Activated naive CD8-positive, alpha-beta T cell (primary cell): ENCODE measurements around the gene DUSP3.

Experiments
- H3K27ac Mint-ChIP-seq: one replicate; pipeline ENCODE4 v1.8.0; 2021; ENCODE audit warnings: mixed read lengths
- H3K27me3 Mint-ChIP-seq: one replicate; pipeline ENCODE4 v1.8.0; 2021; ENCODE audit warnings: mixed read lengths
- H3K36me3 Mint-ChIP-seq: one replicate; pipeline ENCODE4 v1.8.0; 2021; ENCODE audit warnings: mixed read lengths
- H3K4me1 Mint-ChIP-seq: one replicate; pipeline ENCODE4 v1.8.0; 2021; ENCODE audit warnings: low read depth, mixed read lengths
- H3K4me3 Mint-ChIP-seq: one replicate; pipeline ENCODE4 v1.8.0; 2021; ENCODE audit warnings: mild to moderate bottlenecking, mixed read lengths
- H3K9me3 Mint-ChIP-seq: one replicate; pipeline ENCODE4 v1.8.0; 2021; ENCODE audit warnings: low read depth, mixed read lengths

Gene DUSP3

DNA sequence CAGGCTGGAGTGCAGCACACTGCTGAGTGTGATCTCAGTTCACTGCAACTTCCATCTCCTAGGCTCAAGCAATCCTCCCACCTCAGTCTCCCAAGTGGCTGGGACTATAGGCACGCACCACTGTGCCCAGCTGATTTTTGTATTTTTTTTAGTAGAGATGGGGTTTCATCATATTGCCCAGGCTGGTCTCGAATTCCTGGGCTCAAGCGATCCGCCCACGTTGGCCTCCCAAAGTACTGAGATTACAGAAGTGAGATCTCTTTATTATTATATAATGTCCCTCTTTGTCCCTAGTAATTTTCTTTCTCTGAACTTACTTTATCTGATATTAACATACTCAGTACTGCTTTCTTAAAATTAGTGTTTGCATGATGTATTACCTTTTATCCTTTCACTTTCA is 9.8 kb upstream of the DUSP3 start:
- Mint-ChIP-seq H3K4me3 (no peak overlapping the region), H3K9me3 (no peaks in the 10 kb centered on the region), H3K36me3 (no peaks in the 10 kb centered on the region), H3K27me3 (peaks cover 2% of the 10 kb centered on the region), H3K27ac (no peak overlapping the region), H3K4me1 (no peaks in the 10 kb centered on the region)

DNA sequence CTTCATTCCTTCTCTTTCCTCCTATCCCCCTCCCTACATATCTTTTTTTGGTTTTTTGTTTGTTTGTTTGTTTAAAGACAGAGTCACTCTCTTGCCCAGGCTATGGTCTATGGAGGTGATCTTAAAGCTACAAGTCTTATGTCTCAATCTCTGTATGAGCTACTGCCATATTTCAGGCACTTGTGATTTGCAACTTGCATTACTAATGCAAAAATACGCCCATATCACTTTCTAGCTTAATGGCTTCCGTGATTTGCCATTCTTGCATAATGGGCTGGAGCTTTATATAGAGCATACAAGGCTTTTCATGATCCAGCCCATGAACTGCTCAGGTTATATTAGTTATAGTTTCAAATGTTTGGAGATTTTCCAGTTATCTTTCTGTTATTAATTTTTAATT is 9.0 kb upstream of the DUSP3 start:
- H3K4me3 Mint-ChIP-seq: no peak overlapping the region
- peaks cover 7% of the 10 kb centered on the region for H3K27me3 Mint-ChIP-seq
- H3K4me1 Mint-ChIP-seq: no peaks in the 10 kb centered on the region
- no peaks in the 10 kb centered on the region for H3K36me3 Mint-ChIP-seq
- H3K27ac Mint-ChIP-seq: no peak overlapping the region
- H3K9me3 Mint-ChIP-seq: no peaks in the 10 kb centered on the region

DNA sequence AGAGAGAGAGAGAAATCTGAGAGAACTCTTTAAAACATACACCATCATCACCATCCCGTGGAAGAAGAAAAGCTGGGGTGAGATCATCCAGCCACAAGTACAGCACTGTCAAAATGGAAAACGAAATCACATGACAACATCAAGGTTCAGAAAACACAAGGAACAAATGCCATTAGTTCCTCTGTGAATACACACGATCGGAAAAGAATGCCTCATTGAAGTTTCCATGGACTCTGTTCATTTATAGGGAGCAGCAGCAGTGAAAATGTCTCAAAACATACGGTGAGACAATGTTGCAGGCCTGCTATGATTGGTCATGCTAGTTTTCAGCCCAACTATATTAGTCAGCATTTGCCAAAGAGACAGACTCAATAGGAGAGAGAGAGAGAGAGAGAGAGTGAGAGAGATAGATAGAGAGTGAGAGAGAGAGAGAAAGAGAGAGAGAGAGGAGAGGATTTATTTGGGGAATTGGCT is 5.9 kb upstream of the DUSP3 start:
- Mint-ChIP-seq H3K27ac (no peak overlapping the region), H3K36me3 (no peaks in the 10 kb centered on the region), H3K27me3 (peaks cover 17% of the 10 kb centered on the region), H3K4me3 (no peak overlapping the region), H3K9me3 (no peaks in the 10 kb centered on the region), H3K4me1 (peaks cover 2% of the 10 kb centered on the region)

DNA sequence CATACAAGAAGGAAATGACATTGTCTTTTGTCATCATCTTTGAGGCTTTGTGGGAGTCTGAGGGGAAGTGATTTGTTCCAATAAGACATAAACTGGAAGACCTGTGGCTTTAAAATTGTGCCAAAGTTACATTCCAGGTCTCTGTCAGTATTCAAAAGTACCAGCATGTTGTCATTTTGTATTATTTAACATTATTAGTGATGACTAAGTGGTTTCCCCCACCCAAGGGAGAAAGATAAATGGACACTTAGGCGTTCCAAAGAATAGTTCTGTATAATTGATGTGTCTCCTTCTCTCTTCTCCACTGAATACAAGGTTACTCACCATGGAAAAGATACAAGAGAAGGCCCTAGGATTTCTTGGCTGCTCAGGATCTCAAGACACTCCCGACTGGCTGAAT is 5.3 kb upstream of the DUSP3 start:
- Mint-ChIP-seq H3K4me1 (peaks cover 7% of the 10 kb centered on the region), H3K4me3 (no peak overlapping the region), H3K36me3 (no peaks in the 10 kb centered on the region), H3K27ac (no peak overlapping the region), H3K27me3 (peaks cover 18% of the 10 kb centered on the region), H3K9me3 (no peaks in the 10 kb centered on the region)

DNA sequence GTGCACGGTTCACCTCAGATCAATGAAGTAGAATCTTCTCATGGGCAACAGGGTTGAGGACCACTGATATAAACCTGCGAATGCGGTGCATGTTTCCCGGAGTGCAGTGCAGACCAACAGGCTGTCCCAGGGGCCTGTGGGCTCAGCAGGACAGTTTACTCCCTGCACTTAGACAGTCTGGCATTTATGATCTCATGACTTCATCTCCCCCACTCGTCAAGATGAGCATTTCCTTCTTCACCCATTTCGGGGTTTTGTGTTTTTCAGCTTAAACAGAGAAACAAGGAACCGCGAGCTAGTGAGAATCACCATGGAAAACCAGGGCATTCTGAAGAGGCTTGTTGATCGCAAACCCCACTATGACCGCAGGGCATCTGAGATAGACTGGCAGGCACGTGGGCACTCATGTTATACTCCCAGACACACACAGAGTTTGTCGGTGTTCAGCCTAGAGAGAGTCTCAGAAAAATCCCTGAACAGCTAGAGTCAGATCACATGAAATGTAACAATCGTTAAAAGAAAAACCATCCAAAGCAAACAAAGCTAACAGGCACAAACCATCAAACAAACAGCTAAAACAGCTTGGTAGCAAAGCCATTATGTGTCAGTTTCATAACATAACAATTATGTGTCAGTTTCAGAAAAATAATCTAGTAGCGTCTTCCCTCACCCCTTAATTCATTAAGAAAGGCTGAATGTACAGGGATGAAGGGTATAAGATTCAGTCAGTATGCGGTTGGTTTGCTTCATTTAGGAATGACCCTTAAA is 4.3 kb upstream of the DUSP3 start:
- no peak overlapping the region for H3K27ac Mint-ChIP-seq
- H3K4me1 Mint-ChIP-seq: peaks cover 9% of the 10 kb centered on the region
- H3K27me3 Mint-ChIP-seq: peaks cover 18% of the 10 kb centered on the region
- H3K4me3 Mint-ChIP-seq: no peak overlapping the region
- no peaks in the 10 kb centered on the region for H3K9me3 Mint-ChIP-seq
- H3K36me3 Mint-ChIP-seq: no peaks in the 10 kb centered on the region

DNA sequence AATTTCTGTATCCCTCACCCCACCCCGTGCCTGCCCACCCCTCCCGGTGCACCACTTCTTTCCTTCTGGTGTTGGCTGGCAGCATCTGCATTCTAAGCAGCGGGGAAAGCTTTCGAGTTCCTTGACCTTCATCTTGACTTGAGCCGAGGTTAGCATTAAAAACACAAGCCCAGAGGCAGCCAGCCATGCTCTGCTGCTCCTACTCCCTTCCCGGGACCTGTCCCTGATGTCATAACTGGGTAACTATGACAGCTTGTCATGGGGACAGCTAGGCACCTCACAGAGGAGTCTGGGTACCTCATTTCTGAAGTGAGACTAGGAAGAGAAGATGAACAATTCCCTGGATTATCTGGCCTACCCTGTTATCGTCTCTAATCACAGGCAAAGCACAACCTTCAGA is 1.4 kb upstream of the DUSP3 start, which contains the start of gene CFAP97D1:
TSS of gene CFAP97D1 (plus strand) at position 301 of the 400 bp plus-strand sequence. CDS start at position 329, 28 bp downstream.
- Mint-ChIP-seq H3K27ac (no peak within 1 kb of the TSS), H3K27me3 (peaks cover 18% of the 10 kb centered on the region), H3K4me1 (peaks cover 10% of the 10 kb centered on the region), H3K9me3 (no peaks in the 10 kb centered on the region), H3K36me3 (no peaks in the 10 kb centered on the region), H3K4me3 (peak within 1 kb of the TSS; percentile 81)

DNA sequence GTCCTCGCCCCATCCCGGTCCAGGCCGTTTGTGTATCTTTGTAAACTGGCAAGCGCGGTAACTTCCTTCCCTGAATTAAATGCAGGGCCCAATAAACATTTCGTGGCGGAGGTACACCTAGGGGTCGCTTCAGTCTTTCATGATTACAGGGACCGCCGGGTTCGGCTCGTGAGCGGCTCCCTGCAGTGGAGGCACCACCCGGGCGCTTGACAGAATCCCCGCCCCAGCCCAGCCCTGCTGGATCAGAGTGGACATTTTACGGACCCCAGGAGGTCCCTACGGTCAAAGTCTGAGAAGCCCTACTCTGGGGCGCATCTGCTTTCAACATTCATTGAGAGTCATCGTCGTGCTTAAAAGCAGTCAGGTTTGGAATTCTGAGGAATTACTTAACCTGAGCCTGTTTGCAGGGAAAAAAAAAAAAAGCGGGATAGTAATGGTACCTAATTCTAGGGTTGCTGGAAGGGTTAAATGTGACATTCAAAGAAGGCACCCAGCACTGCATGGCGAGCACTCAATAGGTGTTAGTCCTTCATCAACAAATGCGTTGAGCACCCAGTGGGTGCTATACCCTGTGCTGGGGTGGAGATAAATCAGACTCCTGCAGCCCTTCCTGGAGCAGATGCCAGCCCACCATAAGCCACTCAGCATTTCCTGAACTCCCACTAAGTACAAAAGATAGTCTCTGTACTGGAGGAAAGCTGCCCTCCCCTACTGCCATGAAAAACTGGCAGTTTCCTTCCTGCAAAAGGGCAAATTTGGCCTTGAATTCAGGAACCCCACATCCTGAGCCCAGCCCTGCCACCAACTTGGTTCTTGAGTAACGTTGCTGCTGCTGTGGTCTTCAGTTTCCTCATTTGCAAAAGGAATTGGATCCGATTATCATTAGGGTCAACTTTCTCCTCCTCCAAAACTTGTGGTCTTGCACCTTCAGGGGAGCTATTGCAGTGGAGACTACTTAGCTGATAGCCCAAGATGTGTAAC is 658 bp upstream of the DUSP3 start:
- Mint-ChIP-seq H3K27ac (no peak overlapping the region), H3K4me1 (peaks cover 10% of the 10 kb centered on the region), H3K4me3 (peak overlapping the region; percentile 81), H3K27me3 (peaks cover 18% of the 10 kb centered on the region), H3K36me3 (no peaks in the 10 kb centered on the region), H3K9me3 (no peaks in the 10 kb centered on the region)

DNA sequence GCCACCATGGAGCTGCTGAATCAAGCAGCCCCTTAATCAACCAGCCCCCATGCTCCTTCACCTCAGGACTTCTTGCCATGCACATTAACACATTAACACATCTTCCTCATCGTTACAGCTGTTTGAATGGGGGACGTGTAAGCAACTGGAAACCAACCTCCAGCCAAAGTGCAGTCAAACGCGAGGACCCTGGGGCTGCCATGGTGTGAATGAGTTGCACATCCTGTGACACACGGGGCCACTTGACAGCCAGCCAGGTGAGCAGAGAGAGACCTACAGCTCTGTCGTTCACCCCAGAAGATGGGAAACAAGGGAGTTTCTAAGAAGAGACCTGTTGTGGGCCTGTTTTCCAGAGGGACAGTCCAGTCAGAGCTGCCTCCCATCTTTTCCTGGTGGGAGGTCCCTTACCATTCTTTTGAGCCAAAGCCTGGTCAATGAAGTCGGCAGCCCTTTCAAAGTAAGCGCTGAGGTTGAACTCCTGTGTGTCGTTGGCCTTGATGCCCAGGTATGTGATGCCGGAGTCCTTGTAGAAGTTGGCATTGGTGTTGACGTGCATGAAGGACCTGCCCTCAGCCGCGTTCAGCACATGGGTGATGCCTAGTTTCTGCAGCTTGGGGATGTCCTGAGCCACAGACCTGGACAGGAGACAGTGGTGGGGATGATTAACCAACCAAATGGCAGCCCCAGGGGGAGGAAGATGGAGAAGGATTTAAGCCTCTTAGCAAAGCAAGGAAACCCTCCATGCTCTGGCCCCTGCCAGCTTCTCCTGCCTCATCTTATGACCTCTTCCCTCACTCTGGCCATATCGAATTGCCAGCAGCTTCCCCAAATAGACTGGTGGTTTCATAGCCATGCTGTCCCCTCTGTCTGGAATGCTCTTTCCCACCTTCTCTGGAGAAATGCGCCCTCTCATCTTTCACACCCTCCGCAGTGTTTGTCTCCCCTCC is 4.2 kb downstream of the DUSP3 start:
- no peaks in the 10 kb centered on the region for H3K9me3 Mint-ChIP-seq
- H3K27me3 Mint-ChIP-seq: peaks cover 1% of the 10 kb centered on the region
- H3K27ac Mint-ChIP-seq: no peak overlapping the region
- peaks cover 10% of the 10 kb centered on the region for H3K4me1 Mint-ChIP-seq
- peaks cover 10% of the 10 kb centered on the region for H3K36me3 Mint-ChIP-seq
- H3K4me3 Mint-ChIP-seq: no peak overlapping the region

DNA sequence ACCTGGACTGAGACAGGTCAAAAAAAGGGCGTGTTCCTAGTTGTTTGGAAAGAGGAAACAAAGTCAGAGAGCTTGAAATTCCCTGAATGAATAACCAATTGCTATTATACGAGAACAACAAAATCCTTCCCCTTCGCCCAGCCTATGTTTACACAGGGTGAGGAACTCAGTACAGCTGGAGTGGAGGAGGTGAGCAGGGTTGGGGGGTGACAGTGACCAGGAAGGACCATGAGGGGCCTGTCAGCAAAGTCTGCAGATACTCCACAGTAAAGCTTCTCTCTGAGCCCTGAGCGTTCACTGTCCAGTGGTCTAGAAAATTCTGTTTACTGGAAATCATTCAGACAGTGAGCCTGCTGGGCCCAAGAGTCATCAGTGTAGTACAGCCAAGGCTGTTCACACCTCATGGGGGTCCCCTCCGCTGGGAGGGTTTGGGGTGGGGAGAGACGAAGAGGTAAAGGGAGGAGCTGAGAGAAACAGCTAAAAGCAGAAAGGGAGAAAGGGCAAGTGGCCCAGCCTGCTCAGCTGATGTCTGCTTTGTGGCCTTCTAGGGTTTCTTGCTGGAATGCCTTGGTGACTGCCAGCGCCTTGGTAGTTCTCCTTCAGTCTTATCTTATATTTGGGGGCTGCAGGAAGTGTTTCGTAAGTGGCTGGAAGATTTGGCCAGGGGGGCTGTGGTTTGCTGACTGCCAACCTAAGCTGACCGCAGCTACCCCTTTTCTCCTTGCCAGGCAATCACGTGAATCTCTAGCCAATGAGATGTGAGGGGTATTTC is 5.7 kb downstream of the DUSP3 start:
- Mint-ChIP-seq H3K27ac (no peak overlapping the region), H3K9me3 (no peaks in the 10 kb centered on the region), H3K27me3 (no peaks in the 10 kb centered on the region), H3K36me3 (peaks cover 12% of the 10 kb centered on the region), H3K4me3 (no peak overlapping the region), H3K4me1 (peaks cover 4% of the 10 kb centered on the region)

DNA sequence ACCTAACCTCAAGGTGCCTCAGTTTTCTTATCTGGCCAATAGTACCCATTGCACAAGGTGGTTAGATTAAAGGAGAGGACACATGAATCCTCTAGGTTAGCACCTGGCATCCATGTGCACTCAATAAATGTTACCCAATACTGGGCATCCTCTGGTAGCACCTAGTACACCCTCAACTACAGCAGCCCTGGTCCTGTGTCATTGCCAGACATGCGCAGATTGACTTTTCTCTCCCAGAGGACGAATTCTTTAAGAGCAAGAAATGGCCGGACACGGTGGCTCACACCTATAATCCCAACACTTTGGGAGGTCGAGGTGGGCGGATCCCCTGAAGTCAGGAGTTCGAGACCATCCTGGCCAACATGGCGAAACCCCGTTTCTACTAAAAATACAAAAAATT is 7.3 kb downstream of the DUSP3 start:
- Mint-ChIP-seq H3K27ac (no peak overlapping the region), H3K9me3 (no peaks in the 10 kb centered on the region), H3K36me3 (peaks cover 12% of the 10 kb centered on the region), H3K4me3 (no peak overlapping the region), H3K27me3 (no peaks in the 10 kb centered on the region), H3K4me1 (peaks cover 2% of the 10 kb centered on the region)

DNA sequence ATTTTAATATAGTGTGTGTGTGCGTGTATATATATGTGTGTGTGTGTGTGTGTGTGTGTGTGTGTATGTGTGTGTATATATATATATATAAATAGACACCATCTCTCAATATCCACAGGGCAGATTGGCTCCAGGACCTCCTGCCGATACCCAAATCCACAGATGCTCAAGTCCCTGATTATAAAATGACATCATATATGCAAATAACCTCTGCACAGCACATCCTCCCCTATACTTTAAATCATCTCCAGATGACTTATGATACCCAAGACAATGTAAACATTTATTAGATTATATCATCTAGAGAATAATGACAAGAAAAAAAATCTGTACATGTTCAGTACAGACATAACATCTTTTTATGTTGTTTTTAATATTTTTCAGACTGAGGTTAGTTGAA is 7.8 kb downstream of the DUSP3 start:
- H3K36me3 Mint-ChIP-seq: peaks cover 12% of the 10 kb centered on the region
- H3K4me3 Mint-ChIP-seq: no peak overlapping the region
- no peaks in the 10 kb centered on the region for H3K27me3 Mint-ChIP-seq
- H3K27ac Mint-ChIP-seq: no peak overlapping the region
- no peaks in the 10 kb centered on the region for H3K9me3 Mint-ChIP-seq
- H3K4me1 Mint-ChIP-seq: peaks cover 2% of the 10 kb centered on the region

DNA sequence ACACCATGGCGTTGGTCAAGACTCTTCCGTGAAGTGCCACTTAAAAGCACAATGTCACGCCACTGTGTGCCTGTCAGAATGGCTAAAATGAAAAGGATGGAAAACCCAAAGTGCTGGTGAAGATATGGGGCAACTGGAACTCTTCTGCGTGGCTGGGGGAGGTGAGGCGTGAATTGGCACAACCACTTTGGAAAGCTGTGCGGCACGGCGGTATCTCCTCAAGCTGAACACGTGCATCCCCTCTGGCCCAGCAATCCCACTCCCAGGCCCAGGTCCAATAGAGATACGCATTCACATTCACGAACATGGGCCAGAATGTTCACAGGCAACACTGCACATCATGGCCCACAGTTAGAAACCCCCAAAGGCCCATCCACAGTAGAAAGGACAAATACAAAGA is 8.9 kb downstream of the DUSP3 start:
- no peak overlapping the region for H3K27ac Mint-ChIP-seq
- no peaks in the 10 kb centered on the region for H3K9me3 Mint-ChIP-seq

DNA sequence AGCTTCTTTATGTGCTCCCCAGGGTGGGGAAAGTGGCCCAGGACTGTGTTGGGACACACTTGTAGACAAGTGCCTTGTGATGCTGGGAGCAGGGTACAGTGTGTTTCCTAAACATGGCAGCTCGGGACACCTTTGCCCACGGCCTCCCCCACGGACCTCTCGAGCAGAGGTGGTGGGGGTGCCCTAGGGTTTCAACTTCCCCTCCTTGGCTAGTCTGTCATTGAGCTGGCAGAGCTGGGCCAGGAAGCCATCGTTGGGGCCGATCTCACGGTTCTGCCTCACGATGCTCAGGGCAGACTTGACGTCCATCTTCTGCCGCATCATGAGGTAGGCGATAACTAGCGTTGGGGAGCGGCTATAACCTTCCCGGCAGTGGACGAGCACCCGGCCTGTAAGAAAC is 9.4 kb downstream of the DUSP3 start:
- Mint-ChIP-seq H3K27me3 (no peaks in the 10 kb centered on the region), H3K9me3 (no peaks in the 10 kb centered on the region), H3K4me1 (peaks cover 2% of the 10 kb centered on the region), H3K27ac (no peak overlapping the region), H3K36me3 (peaks cover 12% of the 10 kb centered on the region), H3K4me3 (no peak overlapping the region)

More for the DNA sequence above, 8.9 kb downstream of the DUSP3 start:
- H3K36me3 Mint-ChIP-seq: peaks cover 12% of the 10 kb centered on the region
- H3K4me1 Mint-ChIP-seq: peaks cover 2% of the 10 kb centered on the region
- H3K27me3 Mint-ChIP-seq: no peaks in the 10 kb centered on the region
- no peak overlapping the region for H3K4me3 Mint-ChIP-seq

DNA sequence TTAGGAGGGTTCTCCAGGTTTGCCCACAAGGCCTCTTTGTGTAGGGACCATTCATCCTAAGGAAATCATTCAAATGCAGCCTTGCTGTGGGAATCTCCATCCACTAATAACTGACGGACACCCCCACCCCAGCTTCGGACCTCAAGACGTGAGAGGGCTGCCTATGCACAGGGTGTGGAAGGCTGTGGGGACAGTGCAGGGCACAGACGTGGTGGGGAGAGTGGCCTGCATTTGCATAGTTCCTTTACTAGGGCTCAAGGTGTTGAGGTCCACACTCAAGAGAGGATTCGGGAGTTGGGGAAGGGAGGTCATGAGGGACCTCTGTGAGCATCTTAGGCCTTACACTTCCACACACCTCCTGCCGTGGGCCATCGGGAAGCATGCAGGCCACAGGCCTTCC is 9.8 kb downstream of the DUSP3 start:
- H3K27ac Mint-ChIP-seq: no peak overlapping the region
- no peaks in the 10 kb centered on the region for H3K27me3 Mint-ChIP-seq
- H3K9me3 Mint-ChIP-seq: no peaks in the 10 kb centered on the region
- H3K36me3 Mint-ChIP-seq: peaks cover 12% of the 10 kb centered on the region
- H3K4me3 Mint-ChIP-seq: no peak overlapping the region
- H3K4me1 Mint-ChIP-seq: peaks cover 2% of the 10 kb centered on the region
